Adrenal gland (tissue), 12 donors: ENCODE measurements around the gene CCDC85C. TPM values are rescaled to one million over a fixed set of nuclear protein-coding genes. Genes with fewer than 3 reads are reported as not detected.
A peak's percentile ranks its signal among the peaks of the same experiment; 100 is the strongest.

Experiments
- DNase-seq, 7 donors: peaks; one replicate each; pipeline ENCODE4 v3.0.0-alpha.2; 2019 to 2020
- H3K27ac ChIP-seq, 5 donors: fragments of 200-600 bp; sonication (generic) in 4 of 5; 1 replicate in 3 of 5; 2 replicates in 2 of 5; pipeline versions ENCODE4 v1.5.1 to v1.8.0; 2016 to 2020; ENCODE audit warnings: mild to moderate bottlenecking in 1 of 5
- H3K27me3 ChIP-seq: fragments of 200-600 bp; 2 replicates; pipeline ENCODE4 v1.8.0; 2021
- H3K36me3 ChIP-seq, 2 donors: fragments of 200-600 bp; replicated peaks in 1 of 2; 1 replicate in 1 of 2; 2 replicates in 1 of 2; pipeline versions ENCODE4 v1.5.1 to v1.8.0; 2018 to 2022
- H3K4me1 ChIP-seq, 2 donors: fragments of 200-600 bp; replicated peaks in 1 of 2; 1 replicate in 1 of 2; 2 replicates in 1 of 2; pipeline versions ENCODE4 v1.5.1 to v1.8.0; 2018 to 2021
- H3K4me3 ChIP-seq, 4 donors: fragments of 200-600 bp; sonication (generic) in 3 of 4; one replicate each; pipeline ENCODE4 v1.5.1; 2016 to 2018
- H3K9me3 ChIP-seq, 3 donors: fragments of 200-600 bp; sonication (generic) in 1 of 3; replicated peaks in 1 of 3; 1 replicate in 2 of 3; 2 replicates in 1 of 3; pipeline versions ENCODE4 v1.5.1 to v1.8.0; 2016 to 2021
- POLR2A ChIP-seq, 2 donors: fragments of 450-650 bp; IDR thresholded peaks; one replicate each; pipeline ENCODE4 v1.6.1; 2017; ENCODE audit warnings: antibody characterized with exemption in 2 of 2, mild to moderate bottlenecking in 2 of 2, moderate library complexity in 1 of 2
- WGBS, 4 donors: extraction: QIAGEN DNeasy Blood & Tissue Kit in 2 of 4; methylation state at CpG; one replicate each; pipeline versions ENCODE4 v1.1.5 to v1.1.7; 2013 to 2017; 5-methylcytosine and 5-hydroxymethylcytosine counted together
- intact Hi-C, 2 donors: fragments of 100-400 bp; cut with DNase I; formaldehyde crosslinking; loops; one replicate each; pipeline versions ENCODE4 v1.14.1 to v1.15.0; 2022 to 2023
- polyA plus RNA-seq, 3 donors: library from polyadenylated mRNA; stranded (reverse); fragments of 200-250 nt in 2 of 3; fragments of 350-450 nt in 1 of 3; fragmentation: Illumina TruSeq in 1 of 3; extraction: RNeasy Lipid Tissue Mini Kit (QIAGEN cat#74804) in 1 of 3; gene quantifications; one replicate each; pipeline ENCODE4 v1.2.3, GENCODE V29; 2013 to 2014
- total RNA-seq, 9 donors: library from RNA; depleted of rRNA in 4 of 9; stranded (reverse); fragments of >200 nt in 4 of 9; fragments of 120-200 nt in 1 of 9; fragmentation: NEBNext Ultra II Directional in 1 of 9; extraction: Animal tissue kit (Norgen Biotek cat#: 25700) in 1 of 9; gene quantifications; one replicate each; pipeline versions ENCODE4 v1.1.0 to v1.2.4, GENCODE V29; 2013 to 2023
- TF ChIP-seq, protein P1 (sequence below), 6 experiments: fragments of 450-650 bp in 4 of 6; fragments of 200-600 bp in 2 of 6; sonication (generic) in 1 of 6; IDR thresholded peaks; 1 replicate in 5 of 6; 2 replicates in 1 of 6; pipeline versions ENCODE4 v1.5.1 to v1.8.0; 2016 to 2021; ENCODE audit warnings: antibody characterized with exemption in 6 of 6, mild to moderate bottlenecking in 2 of 6, moderate library complexity in 1 of 6
- donor health status: healthy with polysubstance abuse.
- donor health status: Bipolar disorder and iron deficiency.
- donor health status: DM: yes; HTN: yes; CAD: no.
- donor health status: DM: no; HTN: no; CAD: no.
- donor health status: DM: no; HTN: no; CAD: no.
- donor health status: DM: yes; HTN: yes; CAD: no.

The CCDC85C gene
- total and polyA plus RNA-seq, 12 donors, result 4.2 to 59.0 (median 37.9) TPM

DNA sequence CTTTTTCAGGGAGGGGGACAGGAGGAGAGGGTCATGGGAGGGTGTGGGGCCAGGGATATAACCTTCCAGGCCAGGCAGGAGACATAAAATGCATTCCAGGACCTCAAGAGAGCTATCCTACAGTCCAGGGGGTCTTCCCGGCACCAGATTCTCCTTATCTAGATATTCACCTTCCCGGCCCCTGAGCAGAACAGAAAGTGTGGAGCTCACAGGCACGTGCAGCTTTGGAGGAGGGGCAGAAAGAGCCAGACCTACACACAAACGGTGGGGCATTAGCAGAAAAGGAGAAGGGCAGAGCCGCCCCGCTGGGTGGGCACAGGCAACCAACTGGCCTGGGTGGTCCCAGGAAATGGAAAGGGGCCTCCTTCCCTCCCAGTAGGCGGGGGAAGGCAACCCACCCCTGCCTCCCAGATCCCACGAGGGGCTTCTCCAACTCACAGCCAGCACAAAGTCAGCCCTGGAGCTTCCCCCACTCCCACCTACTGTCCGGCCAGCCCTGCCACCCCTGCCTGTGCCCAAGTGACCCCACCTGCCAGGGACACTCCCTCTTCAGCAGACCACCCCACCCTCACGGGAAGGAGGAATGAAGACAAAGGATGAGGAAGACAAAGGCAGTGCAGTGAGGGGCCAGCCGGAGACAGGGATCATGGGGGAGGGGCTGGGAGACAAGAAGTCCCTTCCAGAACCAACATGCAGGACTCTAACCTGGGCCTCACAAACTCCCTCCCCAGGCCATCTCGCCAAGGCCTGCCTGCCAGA is 33.3 kb downstream of the CCDC85C start:
- no peak overlapping the region for H3K4me3 ChIP-seq
- H3K27ac ChIP-seq, result peak overlapping the region in 4 of 5 donors; percentile 56 to 97 (median 89)
- no peaks in the 10 kb centered on the region for H3K9me3 ChIP-seq
- no peaks in the 10 kb centered on the region for H3K36me3 ChIP-seq
- DNase-seq, result no peak
- peaks cover 77 to 87% of the 10 kb centered on the region in 2 donors for H3K4me1 ChIP-seq
- intact Hi-C loops, result no loop called here
- WGBS, 4 donors, result 72 to 88% (median 84%) methylated on average over 11 to 12 of the region's 12 CpGs
- no peaks in the 10 kb centered on the region for H3K27me3 ChIP-seq
- TF ChIP-seq POLR2A (IDR thresholded peaks at IDR 0.05), result no peak
- TF ChIP-seq, protein P1, sequence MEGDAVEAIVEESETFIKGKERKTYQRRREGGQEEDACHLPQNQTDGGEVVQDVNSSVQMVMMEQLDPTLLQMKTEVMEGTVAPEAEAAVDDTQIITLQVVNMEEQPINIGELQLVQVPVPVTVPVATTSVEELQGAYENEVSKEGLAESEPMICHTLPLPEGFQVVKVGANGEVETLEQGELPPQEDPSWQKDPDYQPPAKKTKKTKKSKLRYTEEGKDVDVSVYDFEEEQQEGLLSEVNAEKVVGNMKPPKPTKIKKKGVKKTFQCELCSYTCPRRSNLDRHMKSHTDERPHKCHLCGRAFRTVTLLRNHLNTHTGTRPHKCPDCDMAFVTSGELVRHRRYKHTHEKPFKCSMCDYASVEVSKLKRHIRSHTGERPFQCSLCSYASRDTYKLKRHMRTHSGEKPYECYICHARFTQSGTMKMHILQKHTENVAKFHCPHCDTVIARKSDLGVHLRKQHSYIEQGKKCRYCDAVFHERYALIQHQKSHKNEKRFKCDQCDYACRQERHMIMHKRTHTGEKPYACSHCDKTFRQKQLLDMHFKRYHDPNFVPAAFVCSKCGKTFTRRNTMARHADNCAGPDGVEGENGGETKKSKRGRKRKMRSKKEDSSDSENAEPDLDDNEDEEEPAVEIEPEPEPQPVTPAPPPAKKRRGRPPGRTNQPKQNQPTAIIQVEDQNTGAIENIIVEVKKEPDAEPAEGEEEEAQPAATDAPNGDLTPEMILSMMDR (IDR thresholded peaks at IDR 0.05), result no peak

- intact Hi-C loops, result no loop called here
- 58 to 74% (median 68%) methylated on average over 12 to 14 of the region's 14 CpGs for WGBS, 4 donors
These were observed 34.1 kb downstream of the CCDC85C start for GRCh38 chr14:99569725-99570543.

DNA sequence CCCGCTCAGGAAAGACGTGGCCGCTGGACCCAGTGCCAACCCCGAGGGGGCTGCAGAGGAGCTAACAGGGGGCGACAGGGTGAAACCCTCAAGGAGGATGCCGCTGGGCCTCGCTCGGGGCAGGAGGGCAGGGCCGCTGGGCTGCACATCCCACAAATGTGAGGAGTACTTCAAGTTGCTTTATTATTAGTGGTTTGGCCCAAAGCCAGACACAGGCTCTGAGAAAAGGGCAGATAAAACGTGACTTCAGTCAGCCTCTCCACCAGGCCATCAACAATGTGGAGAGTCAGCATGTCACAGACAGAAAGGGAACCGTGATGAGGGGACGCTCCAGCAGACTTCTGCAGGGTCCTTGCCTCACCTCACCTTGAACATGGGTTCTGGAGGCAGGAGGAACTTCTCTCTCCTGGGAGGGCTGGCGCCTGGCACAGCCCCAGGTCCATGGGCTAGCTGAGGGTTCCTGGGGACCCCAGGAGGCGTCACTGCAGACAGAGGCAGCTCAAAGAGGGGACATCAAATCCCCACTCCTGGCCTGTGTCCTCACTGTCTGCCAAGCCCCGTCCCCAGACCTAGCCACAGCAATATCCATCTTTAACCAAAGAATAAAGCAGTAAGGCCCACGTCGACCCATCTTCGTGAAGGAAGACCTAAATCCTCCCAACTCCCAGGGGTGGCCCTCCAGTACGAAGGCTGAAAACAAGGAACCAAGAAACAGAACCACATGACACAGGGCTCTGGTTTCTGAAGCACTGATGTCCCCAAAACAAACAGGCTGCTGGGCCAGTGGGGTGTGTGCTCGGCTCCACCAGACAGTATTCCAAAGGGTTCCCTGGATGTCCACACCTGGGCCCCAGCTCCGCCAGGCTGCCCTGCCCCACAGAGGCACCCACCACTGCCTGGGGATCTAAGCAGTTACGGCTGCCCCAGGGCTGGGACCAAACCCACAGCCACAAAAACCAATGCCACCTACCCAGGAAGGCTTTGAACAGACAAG is 35.1 kb downstream of the CCDC85C start:
- peak in 5 of 7 donors; percentile 47 to 82 (median 68) for DNase-seq
- Histone ChIP-seq H3K36me3 (no peaks in the 10 kb centered on the region), H3K27ac (peak overlapping the region; percentile 0 to 97 (median 87)), H3K4me3 (no peak overlapping the region), H3K27me3 (no peaks in the 10 kb centered on the region), H3K9me3 (no peaks in the 10 kb centered on the region), H3K4me1 (peaks cover 77 to 87% of the 10 kb centered on the region in 2 donors)
- WGBS, 4 donors, result 51 to 71% (median 62%) methylated on average over 11 to 22 of the region's 22 CpGs
- intact Hi-C loops, result no loop called here
- TF ChIP-seq, protein P1 (IDR thresholded peaks at IDR 0.05), result no peak
- peak in 1 of 2 donors; percentile 10 for TF ChIP-seq POLR2A (IDR thresholded peaks at IDR 0.05)

More at GRCh38 chr14:99569725-99570543, 34.1 kb downstream of the CCDC85C start:
- peak in 3 of 7 donors; percentile 58 to 67 (median 65) for DNase-seq
- no peaks in the 10 kb centered on the region for H3K36me3 ChIP-seq
- no peaks in the 10 kb centered on the region for H3K9me3 ChIP-seq
- no peak overlapping the region for H3K4me3 ChIP-seq
- peaks cover 77 to 87% of the 10 kb centered on the region in 2 donors for H3K4me1 ChIP-seq
- H3K27ac ChIP-seq, result peak overlapping the region; percentile 0 to 97 (median 87)
- H3K27me3 ChIP-seq, result no peaks in the 10 kb centered on the region
- TF ChIP-seq, protein P1 (IDR thresholded peaks at IDR 0.05), result no peak
- TF ChIP-seq POLR2A (IDR thresholded peaks at IDR 0.05), result peak in 1 of 2 donors; percentile 31
